Astrocyte of the spinal cord (primary cell): Measurements from ENCODE around the gene RNF130.

Experiments used
- DNase-seq: peaks from one replicate; pipeline ENCODE4 v3.0.0; 2011; ENCODE audit warnings: low read depth, low spot score
- H3K4me3 ChIP-seq: 2 replicates; pipeline ENCODE4 v1.5.1; 2011; ENCODE audit warnings: low read depth, mild to moderate bottlenecking, low read length, moderate library complexity
- CTCF ChIP-seq: IDR thresholded peaks from 2 replicates; pipeline ENCODE4 v1.5.1; 2012; ENCODE audit warnings: low read depth, mild to moderate bottlenecking, low read length, inconsistent platforms
- in situ Hi-C: cut with HindIII; loops from 2 replicates; pipeline ENCODE4 v1.10.0; 2017; ENCODE audit warnings: low sequenced_read_pairs

RNF130 gene

GRCh38 chr5:180098991-180099732, 27.6 kb upstream of the RNF130 start:
- in situ Hi-C loops, result no loop called here
- DNase-seq, result no peak
- TF ChIP-seq CTCF, result no peak
- H3K4me3 ChIP-seq, result no peak overlapping the region

- H3K4me3 ChIP-seq, result no peak overlapping the region
- no peak for DNase-seq
- no peak for TF ChIP-seq CTCF
- in situ Hi-C loops, result no loop called here
Measured at GRCh38 chr5:180098526-180098925, 27.0 kb upstream of the RNF130 start.

- in situ Hi-C loops, result no loop called here
- no peak for DNase-seq
- TF ChIP-seq CTCF, result no peak
- no peak overlapping the region for H3K4me3 ChIP-seq
Measured at GRCh38 chr5:180097926-180098325, 26.4 kb upstream of the RNF130 start.

- no peak for DNase-seq
- H3K4me3 ChIP-seq, result no peak overlapping the region
- no peak for TF ChIP-seq CTCF
- in situ Hi-C loops, result no loop called here
Measured at GRCh38 chr5:180097163-180097894, 25.8 kb upstream of the RNF130 start.

GRCh38 chr5:180096616-180097015, 25.1 kb upstream of the RNF130 start:
- in situ Hi-C loops, result no loop called here
- no peak for DNase-seq
- no peak overlapping the region for H3K4me3 ChIP-seq
- no peak for TF ChIP-seq CTCF

GRCh38 chr5:180095545-180095944, 24.0 kb upstream of the RNF130 start:
- in situ Hi-C loops, result no loop called here
- no peak for TF ChIP-seq CTCF
- DNase-seq, result no peak
- no peak overlapping the region for H3K4me3 ChIP-seq
